Gastrocnemius medialis (tissue), 4 donors: Measurements from ENCODE around the gene E2F1. TPM values are rescaled to one million over a fixed set of nuclear protein-coding genes. Genes with fewer than 3 reads are reported as not detected.

Source experiments
- ATAC-seq, 2 donors: fragments of 150-250 bp; one replicate each; pipeline ENCODE4 v1.9.1; 2016
- DNase-seq, 2 donors: peaks; one replicate each; pipeline ENCODE4 v3.0.0-alpha.2; 2019
- H3K27ac ChIP-seq, 4 donors: fragments of 200-600 bp; sonication (generic); 1 replicate in 1 of 4; 2 replicates in 3 of 4; pipeline ENCODE4 v1.5.1; 2016 to 2018; ENCODE audit warnings: mild to moderate bottlenecking in 2 of 4, moderate library complexity in 1 of 4
- H3K27me3 ChIP-seq, 3 donors: fragments of 200-600 bp; sonication (generic) in 2 of 3; 1 replicate in 1 of 3; 2 replicates in 2 of 3; pipeline versions ENCODE4 v1.5.1 to v1.6.0; 2016 to 2019; ENCODE audit warnings: mild to moderate bottlenecking in 1 of 3, moderate library complexity in 1 of 3
- H3K36me3 ChIP-seq, 2 donors: fragments of 200-600 bp; sonication (generic) in 1 of 2; one replicate each; pipeline ENCODE4 v1.5.1; 2017 to 2018
- H3K4me1 ChIP-seq, 2 donors: fragments of 200-600 bp; sonication (generic) in 1 of 2; one replicate each; pipeline ENCODE4 v1.5.1; 2016 to 2017; ENCODE audit warnings: mild to moderate bottlenecking in 2 of 2
- H3K4me3 ChIP-seq, 4 donors: fragments of 200-600 bp; sonication (generic) in 3 of 4; 1 replicate in 1 of 4; 2 replicates in 3 of 4; pipeline ENCODE4 v1.5.1; 2016 to 2019; ENCODE audit warnings: mild to moderate bottlenecking in 2 of 4
- H3K9me3 ChIP-seq, 3 donors: fragments of 200-600 bp; sonication (generic) in 2 of 3; 1 replicate in 1 of 3; 2 replicates in 2 of 3; pipeline ENCODE4 v1.5.1; 2016 to 2019
- CTCF ChIP-seq, 5 experiments: fragments of 450-650 bp in 3 of 5; fragments of 200-600 bp in 2 of 5; sonication (generic) in 2 of 5; IDR thresholded peaks in 4 of 5; conservative IDR thresholded peaks in 1 of 5; 1 replicate in 4 of 5; 2 replicates in 1 of 5; pipeline ENCODE4 v1.5.1; 2016 to 2019; ENCODE audit warnings: antibody characterized with exemption in 5 of 5, mild to moderate bottlenecking in 3 of 5, moderate library complexity in 3 of 5
- POLR2A ChIP-seq, 2 donors: fragments of 450-650 bp; IDR thresholded peaks; one replicate each; pipeline ENCODE4 v1.6.1; 2017; ENCODE audit warnings: antibody characterized with exemption in 2 of 2, mild to moderate bottlenecking in 2 of 2, moderate library complexity in 2 of 2
- in situ Hi-C, 4 donors: fragments of 200-750 bp; cut with MboI; loops; one replicate each; pipeline versions ENCODE4 v1.15.0 to v1.8.0; 2017; ENCODE audit warnings: low sequenced_read_pairs in 4 of 4
- intact Hi-C: fragments of 100-400 bp; cut with DNase I; formaldehyde crosslinking; loops from one replicate; pipeline ENCODE4 v1.15.1; 2023; ENCODE audit warnings: low total_unique reads
- total RNA-seq, 4 donors: library from RNA; depleted of rRNA; stranded (reverse); fragments of >200 nt; gene quantifications; one replicate each; pipeline versions ENCODE4 v1.1.0 to v1.2.3, GENCODE V29; 2016

E2F1 gene
- 1 to 10 TPM in 2 of 4 donors, under 1 TPM in 1, not detected in 1; 1.00 to 2.0 (median 1.4) TPM for total RNA-seq

- peak within 1 kb of the TSS in 2 of 4 donors; percentile 52 to 53 for H3K27ac ChIP-seq
- DNase-seq (peak; percentile 91 to 93), ATAC-seq (peak; percentile 96 to 97)
- H3K4me3 ChIP-seq: peak within 1 kb of the TSS; percentile 34 to 52 (median 46)
- TF ChIP-seq POLR2A (IDR thresholded peaks at IDR 0.05): peak in 1 of 2 donors; percentile 48
- TF ChIP-seq CTCF (IDR thresholded peaks at IDR 0.05 in 4 of 5, conservative IDR thresholded peaks at IDR 0.05 in 1 of 5): peak; percentile 9 to 64 (median 50)
- no peaks in the 10 kb centered on the region for H3K36me3 ChIP-seq
- in situ Hi-C loops: no loop called here
- H3K9me3 ChIP-seq: no peaks in the 10 kb centered on the region
- no peaks in the 10 kb centered on the region for H3K27me3 ChIP-seq
- H3K4me1 ChIP-seq: peaks cover 5 to 11% of the 10 kb centered on the region in 2 donors
- intact Hi-C loops: no loop called here
Observed at GRCh38 chr20:33686100-33686983, at the start of gene E2F1. TSS of gene E2F1 (minus strand) at chr20:33686385. CDS start at chr20:33686264, 121 bp downstream.

- TF ChIP-seq CTCF (IDR thresholded peaks at IDR 0.05 in 4 of 5, conservative IDR thresholded peaks at IDR 0.05 in 1 of 5) (no peak), POLR2A (IDR thresholded peaks at IDR 0.05) (no peak)
- ATAC-seq: no peak
Observed at GRCh38 chr20:33733654-33734576, 47.7 kb upstream of the E2F1 start.

GRCh38 chr20:33732166-33732970 is 46.2 kb upstream of the E2F1 start:
- no peaks in the 10 kb centered on the region for H3K36me3 ChIP-seq
- in situ Hi-C loops: no loop called here
- TF ChIP-seq CTCF (IDR thresholded peaks at IDR 0.05 in 4 of 5, conservative IDR thresholded peaks at IDR 0.05 in 1 of 5) (peak in 1 of 5 experiments; percentile 35), POLR2A (IDR thresholded peaks at IDR 0.05) (peak; percentile 41 to 52)
- DNase-seq: peak; percentile 79 to 91
- H3K4me1 ChIP-seq: peaks cover 14 to 15% of the 10 kb centered on the region in 2 donors
- no peaks in the 10 kb centered on the region for H3K27me3 ChIP-seq
- intact Hi-C loops: loop anchor here (2.0 to 5.0 kb wide), 4 partner anchors 60 to 275 kb away; partner anchors contain the start of genes CHMP4B, NECAB3 and RALY
- peak; percentile 80 to 88 for ATAC-seq
- peak overlapping the region; percentile 77 to 97 (median 90) for H3K27ac ChIP-seq
- H3K9me3 ChIP-seq: peaks cover 0 to 6% (median 6%) of the 10 kb centered on the region in 3 donors
- peak overlapping the region; percentile 57 to 73 (median 64) for H3K4me3 ChIP-seq

More at GRCh38 chr20:33733654-33734576, 47.7 kb upstream of the E2F1 start:
- H3K9me3 ChIP-seq: peaks cover 0 to 9% (median 6%) of the 10 kb centered on the region in 3 donors
- peak overlapping the region; percentile 54 to 97 (median 82) for H3K27ac ChIP-seq
- no peak for DNase-seq
- intact Hi-C loops: loop anchor here (2.0 to 5.0 kb wide), 4 partner anchors 62 to 277 kb away; partner anchors contain the start of genes CHMP4B, NECAB3 and RALY
- H3K36me3 ChIP-seq: no peaks in the 10 kb centered on the region
- H3K4me3 ChIP-seq: no peak overlapping the region
- H3K4me1 ChIP-seq: peaks cover 14 to 15% of the 10 kb centered on the region in 2 donors
- no peaks in the 10 kb centered on the region for H3K27me3 ChIP-seq
- in situ Hi-C loops: no loop called here
